ENCODE results near the gene ADAMTS12. TPM values are rescaled to one million over a fixed set of nuclear protein-coding genes. Genes with fewer than 3 reads are reported as not detected.

The ADAMTS12 gene
- total RNA-seq, 1 experiment from 2014 or later = 0.05 TPM

GRCh38 chr5:33852319-33852718 lies 39.5 kb downstream of the ADAMTS12 start:
- ChIA-PET POLR2A (no interaction called here), RAD21 (ENCODE audit: low non-redundant PET in 1 of 2, low total read pairs in 2 of 2, uncharacterized antibody in 2 of 2, unreplicated experiment in 2 of 2) (no interaction called here), CTCF (no interaction called here)
- Histone ChIP-seq H4K20me1 (ENCODE audit: insufficient read depth) (no peaks in the 10 kb centered on the region), H3K9me3 (ENCODE audit: control insufficient read depth in 1 of 2, insufficient read depth in 1 of 2, low read depth in 1 of 2, low read length in 2 of 2) (no peaks in the 10 kb centered on the region), H3K27ac (ENCODE audit: low read depth, low read length) (no peak overlapping the region), H3K9ac (ENCODE audit: low read length) (no peak overlapping the region), H2AFZ (ENCODE audit: low read depth, low read length, poor library complexity, severe bottlenecking) (no peak overlapping the region), H3K27me3 (ENCODE audit: insufficient read depth, low read length) (peaks cover 34% of the 10 kb centered on the region), H3K36me3 (ENCODE audit: control insufficient read depth in 1 of 2, insufficient read depth in 2 of 2, low read length in 2 of 2) (no peaks in the 10 kb centered on the region), H3K79me2 (ENCODE audit: insufficient read depth, low read length) (no peaks in the 10 kb centered on the region), H3K4me1 (ENCODE audit: control insufficient read depth in 1 of 2, insufficient read depth in 2 of 2, low read length in 2 of 2) (peaks cover 0 to 5% of the 10 kb centered on the region in 2 experiments; a peak in 1 of 4 replicates), H3K4me2 (ENCODE audit: low read length) (no peak overlapping the region), H3K4me3 (replicated peaks in 1 of 2; ENCODE audit: low read depth in 1 of 2, low read length in 2 of 2) (no peak overlapping the region), H3K9me2 (ENCODE audit: insufficient read depth) (no peaks in the 10 kb centered on the region)
- BruUV-seq (replicated peaks) = no TSS peak
- no peak for DNase-seq (ENCODE audit: low read depth, low spot score)
- no peak for ATAC-seq
- intact Hi-C loops (cut with micrococcal nuclease) = no loop called here
- TF ChIP-seq FOSL1 (IDR thresholded peaks at IDR 0.05; ENCODE audit: low read depth) = no peak
- TF ChIP-seq POLR2AphosphoS5 (IDR thresholded peaks at IDR 0.05; ENCODE audit: low read depth, low read length) = no peak
- TF ChIP-seq ZNF274 (IDR thresholded peaks at IDR 0.05; ENCODE audit: low read depth, low read length) = no peak
- TF ChIP-seq ZFX (IDR thresholded peaks at IDR 0.05) = no peak

- ChIA-PET RAD21 (ENCODE audit: low non-redundant PET in 1 of 2, low total read pairs in 2 of 2, uncharacterized antibody in 2 of 2, unreplicated experiment in 2 of 2) (no interaction called here), CTCF (no interaction called here), POLR2A (no interaction called here)
- DNase-seq (ENCODE audit: low read depth, low spot score) = no peak
- H3K4me1 ChIP-seq (ENCODE audit: control insufficient read depth in 1 of 2, insufficient read depth in 2 of 2, low read length in 2 of 2) = peaks cover 0 to 5% of the 10 kb centered on the region in 2 experiments; a peak in 1 of 4 replicates
- H3K9me2 ChIP-seq (ENCODE audit: insufficient read depth) = no peaks in the 10 kb centered on the region
- BruUV-seq (replicated peaks) = no TSS peak
- no peaks in the 10 kb centered on the region for H3K36me3 ChIP-seq (ENCODE audit: control insufficient read depth in 1 of 2, insufficient read depth in 2 of 2, low read length in 2 of 2)
- H3K27me3 ChIP-seq (ENCODE audit: insufficient read depth, low read length) = peaks cover 16% of the 10 kb centered on the region
- H3K27ac ChIP-seq (ENCODE audit: low read depth, low read length) = no peak overlapping the region
- H3K4me2 ChIP-seq (ENCODE audit: low read length) = no peak overlapping the region
- no peaks in the 10 kb centered on the region for H4K20me1 ChIP-seq (ENCODE audit: insufficient read depth)
- H3K9ac ChIP-seq (ENCODE audit: low read length) = no peak overlapping the region
- no peak overlapping the region for H3K4me3 ChIP-seq (replicated peaks in 1 of 2; ENCODE audit: low read depth in 1 of 2, low read length in 2 of 2)
- H2AFZ ChIP-seq (ENCODE audit: low read depth, low read length, poor library complexity, severe bottlenecking) = no peak overlapping the region
- TF ChIP-seq YY1 (IDR thresholded peaks at IDR 0.05; ENCODE audit: extremely low read depth, insufficient replicate concordance, low read depth, low read length) (no peak), JUND (IDR thresholded peaks at IDR 0.05) (no peak), CBX3 (IDR thresholded peaks at IDR 0.05; ENCODE audit: low read depth) (no peak), EGR1 (IDR thresholded peaks at IDR 0.05; ENCODE audit: low read depth) (no peak), REST (IDR thresholded peaks at IDR 0.05; ENCODE audit: low read depth) (no peak), POLR2A (IDR thresholded peaks at IDR 0.05; ENCODE audit: borderline replicate concordance, extremely low read depth, insufficient read depth, insufficient read length) (no peak)
- no peaks in the 10 kb centered on the region for H3K9me3 ChIP-seq (ENCODE audit: control insufficient read depth in 1 of 2, insufficient read depth in 1 of 2, low read depth in 1 of 2, low read length in 2 of 2)
- intact Hi-C loops (cut with micrococcal nuclease) = no loop called here
- H3K79me2 ChIP-seq (ENCODE audit: insufficient read depth, low read length) = no peaks in the 10 kb centered on the region
- ATAC-seq = no peak
These were observed 41.6 kb downstream of the ADAMTS12 start for GRCh38 chr5:33850100-33850594.

All from HCT116 (cell line).